Activated CD4-positive, CD25-positive, alpha-beta regulatory T cell treated with anti-CD3 and anti-CD28 coated beads, Interleukin-2, amount 50 U/mL, for 24 hours (primary cell): ENCODE data around the gene VIM.
"Not testable (repeated sequence)": the region's sequence is repeated elsewhere in the genome, so short reads cannot be mapped to it uniquely, and the experiment has no call there.

Source experiments
- ATAC-seq, 2 donors: fragments of 150-1000 bp; cut with Tn5 transposase; one replicate each; pipeline ENCODE4 v1.10.0; 2021; ENCODE audit warnings: mild to moderate bottlenecking in 1 of 2, moderate library complexity in 1 of 2

The VIM gene

DNA sequence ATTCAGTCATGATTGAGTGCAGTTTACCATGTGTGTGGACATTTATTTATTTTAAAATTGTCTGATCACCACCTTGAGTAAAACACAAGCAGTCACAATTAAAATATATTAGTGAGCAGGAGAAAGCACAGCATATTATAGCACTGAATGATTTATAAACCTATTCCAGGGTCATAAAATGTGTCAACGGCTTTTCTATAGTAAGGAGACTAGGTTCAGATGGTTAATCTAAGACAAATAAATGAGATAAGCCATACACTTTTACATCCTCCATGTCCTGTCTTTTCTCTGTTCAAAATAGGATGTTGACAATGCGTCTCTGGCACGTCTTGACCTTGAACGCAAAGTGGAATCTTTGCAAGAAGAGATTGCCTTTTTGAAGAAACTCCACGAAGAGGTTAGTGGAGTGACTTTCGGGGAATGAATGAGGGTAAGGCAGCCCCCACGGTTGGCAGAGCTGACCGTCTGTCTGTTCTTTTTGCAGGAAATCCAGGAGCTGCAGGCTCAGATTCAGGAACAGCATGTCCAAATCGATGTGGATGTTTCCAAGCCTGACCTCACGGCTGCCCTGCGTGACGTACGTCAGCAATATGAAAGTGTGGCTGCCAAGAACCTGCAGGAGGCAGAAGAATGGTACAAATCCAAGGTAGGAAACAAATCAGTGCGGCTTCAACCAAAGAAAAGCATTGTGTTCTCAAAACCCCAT is 5.4 kb downstream of the VIM start:
- ATAC-seq = no peak

DNA sequence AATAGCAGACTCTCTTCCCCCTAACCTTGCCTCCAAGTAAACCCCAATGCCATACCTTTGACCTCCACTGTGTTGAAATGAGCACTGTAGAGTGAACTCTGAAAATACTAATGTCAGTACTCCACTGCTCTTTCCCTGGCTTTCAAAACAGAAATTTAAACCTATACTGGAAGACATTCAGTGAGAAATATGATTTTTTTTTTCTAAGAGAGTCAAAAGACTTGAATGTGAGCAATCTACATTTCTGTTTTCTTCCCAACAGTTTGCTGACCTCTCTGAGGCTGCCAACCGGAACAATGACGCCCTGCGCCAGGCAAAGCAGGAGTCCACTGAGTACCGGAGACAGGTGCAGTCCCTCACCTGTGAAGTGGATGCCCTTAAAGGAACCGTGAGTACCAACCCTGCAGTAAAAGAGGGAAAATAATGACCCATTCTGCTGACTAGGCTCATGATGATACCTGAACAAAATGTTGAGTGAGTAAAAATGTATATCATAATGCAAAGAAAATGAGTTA is 6.4 kb downstream of the VIM start:
- ATAC-seq = no peak

DNA sequence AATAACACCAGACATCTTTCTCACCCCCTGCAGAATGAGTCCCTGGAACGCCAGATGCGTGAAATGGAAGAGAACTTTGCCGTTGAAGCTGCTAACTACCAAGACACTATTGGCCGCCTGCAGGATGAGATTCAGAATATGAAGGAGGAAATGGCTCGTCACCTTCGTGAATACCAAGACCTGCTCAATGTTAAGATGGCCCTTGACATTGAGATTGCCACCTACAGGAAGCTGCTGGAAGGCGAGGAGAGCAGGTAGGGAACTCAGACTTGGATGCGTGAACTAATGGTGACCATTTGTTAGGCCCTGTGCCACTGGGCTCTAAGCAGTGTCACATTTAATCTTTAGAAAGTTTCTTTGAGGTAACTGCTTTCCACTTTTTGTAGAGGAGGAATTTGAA is 7.1 kb downstream of the VIM start:
- no peak for ATAC-seq

DNA sequence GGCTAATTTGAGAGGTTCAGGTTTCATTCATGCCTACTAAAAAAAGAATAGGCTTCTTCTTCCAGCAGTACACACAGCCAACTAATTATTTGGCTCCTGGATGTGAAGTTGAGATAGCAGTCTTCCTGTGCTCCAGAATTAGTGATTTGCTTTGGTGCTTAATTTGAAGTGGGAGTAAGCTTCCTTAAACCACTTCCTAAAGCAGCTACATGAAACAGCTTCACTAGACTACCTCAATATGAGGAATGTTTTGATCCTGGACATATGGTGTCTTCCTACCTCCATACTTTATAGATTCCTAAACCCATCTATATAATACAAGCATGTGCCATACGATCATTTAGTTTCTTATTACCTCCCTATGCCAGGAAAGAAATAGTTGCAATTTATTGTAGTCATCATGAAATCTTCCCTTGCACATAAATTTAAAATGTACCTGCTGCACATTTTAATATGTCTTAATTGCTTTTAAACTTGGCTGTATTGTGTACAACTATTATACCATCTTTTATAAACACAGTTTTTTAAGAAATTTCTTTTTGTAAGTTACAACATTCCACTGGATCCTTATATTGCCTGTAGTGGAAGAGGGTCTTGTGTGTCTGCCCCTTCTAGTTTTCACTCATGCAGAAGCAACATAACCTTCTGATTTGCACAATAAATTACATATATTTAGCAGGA is 8.6 kb downstream of the VIM start:
- no peak for ATAC-seq

DNA sequence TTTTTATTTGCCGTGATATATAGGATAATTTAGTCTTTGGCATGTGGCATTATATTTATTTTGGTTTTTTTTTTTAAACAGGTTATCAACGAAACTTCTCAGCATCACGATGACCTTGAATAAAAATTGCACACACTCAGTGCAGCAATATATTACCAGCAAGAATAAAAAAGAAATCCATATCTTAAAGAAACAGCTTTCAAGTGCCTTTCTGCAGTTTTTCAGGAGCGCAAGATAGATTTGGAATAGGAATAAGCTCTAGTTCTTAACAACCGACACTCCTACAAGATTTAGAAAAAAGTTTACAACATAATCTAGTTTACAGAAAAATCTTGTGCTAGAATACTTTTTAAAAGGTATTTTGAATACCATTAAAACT is 9.1 kb downstream of the VIM start:
- no peak for ATAC-seq

DNA sequence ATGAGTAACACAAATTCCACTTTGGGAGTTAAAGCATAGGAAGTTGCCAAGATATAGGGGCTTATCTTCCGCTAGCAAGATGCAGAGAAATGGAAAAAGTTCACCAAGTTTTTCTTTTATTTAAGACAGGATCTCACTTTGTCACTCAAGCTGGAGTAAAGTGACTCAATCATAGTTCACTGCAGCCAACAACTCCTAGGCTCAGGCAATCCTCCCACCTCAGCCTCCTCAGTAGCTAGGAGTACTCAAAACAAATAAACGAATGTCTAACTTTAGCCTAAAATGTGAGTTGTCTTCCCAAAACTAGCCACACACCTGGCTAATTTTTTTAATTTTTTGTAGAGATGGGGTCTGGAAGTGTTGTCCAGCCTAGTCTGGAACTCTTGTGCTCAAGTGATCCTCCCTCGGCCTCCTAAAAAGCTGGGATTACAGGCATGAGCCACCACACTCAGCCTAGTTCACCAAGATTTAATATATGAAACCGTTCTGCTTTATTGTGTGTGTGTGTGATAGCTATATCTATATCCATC is 9.9 kb downstream of the VIM start:
- no peak for ATAC-seq

DNA sequence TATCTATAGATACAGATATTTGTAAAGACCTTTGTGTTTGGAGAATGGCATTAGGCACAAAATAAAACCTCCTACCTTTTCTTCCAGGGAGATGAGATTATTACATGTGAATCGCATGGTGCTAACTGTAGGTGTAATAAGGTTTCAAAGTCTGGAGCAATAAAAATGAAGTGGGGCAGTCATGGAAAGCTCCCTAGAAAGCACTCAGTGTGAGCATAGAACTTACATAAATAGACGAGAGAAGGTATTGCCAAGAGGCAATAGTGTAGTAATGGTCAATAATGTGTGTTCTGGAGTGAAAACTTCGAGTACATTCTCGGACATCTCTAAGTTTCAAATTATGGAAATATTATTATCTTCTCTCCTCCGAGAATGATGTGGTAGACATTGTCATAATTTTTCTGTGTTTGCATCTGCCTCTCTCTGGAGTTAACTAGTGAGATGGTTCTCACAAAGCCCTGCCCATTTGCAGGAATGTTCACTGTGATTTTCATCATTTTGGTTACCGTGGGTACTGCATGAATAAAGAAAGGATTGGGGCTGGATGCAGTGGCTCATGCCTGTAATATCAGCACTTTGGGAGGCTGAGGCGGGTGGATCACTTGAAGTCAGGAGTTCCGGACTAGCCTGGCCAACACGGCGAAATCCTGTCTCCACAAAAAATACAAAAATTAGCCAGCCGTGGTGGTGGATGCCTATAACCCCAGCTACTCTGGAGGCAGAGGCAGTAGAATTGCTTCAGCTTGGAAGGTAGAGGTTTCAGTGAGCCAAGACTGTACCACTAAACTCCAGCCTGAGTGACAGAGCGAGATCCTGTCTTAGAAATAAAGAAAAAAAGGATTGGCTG is 10.6 kb downstream of the VIM start:
- ATAC-seq = no peak

DNA sequence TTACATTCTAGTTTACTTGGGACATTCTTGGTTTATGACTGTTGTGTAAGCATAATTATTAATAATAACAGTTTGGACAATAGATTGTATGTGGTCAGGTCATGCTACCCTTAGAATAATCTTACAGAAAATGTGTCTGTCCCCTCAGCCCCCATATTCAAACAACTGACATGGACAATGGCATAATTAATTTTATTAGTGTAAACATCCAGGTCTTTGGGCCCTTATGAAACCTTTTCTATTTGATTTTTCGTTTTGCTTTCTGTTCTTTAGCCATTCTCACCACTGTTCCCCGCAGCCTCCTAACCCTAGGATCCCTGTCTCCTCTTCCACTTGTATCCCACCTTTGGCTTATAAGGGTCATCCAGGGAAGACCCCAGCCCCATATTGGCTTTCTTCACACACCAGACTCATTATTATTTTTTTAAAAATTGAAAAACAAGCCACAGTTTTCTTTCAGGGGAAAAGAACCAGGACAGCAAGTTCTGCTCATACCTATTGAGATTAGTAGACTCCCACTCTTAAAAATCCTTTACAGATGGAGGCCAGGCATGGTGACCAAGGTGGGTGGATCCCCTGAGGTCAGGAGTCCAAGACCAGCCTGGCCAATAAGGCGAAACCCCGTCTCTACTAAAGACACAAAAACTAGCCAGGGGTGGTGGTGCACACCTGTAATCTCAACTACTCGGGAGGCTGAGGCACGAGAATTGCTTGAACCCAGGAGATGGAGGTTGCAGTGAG is 11.5 kb downstream of the VIM start:
- no peak for ATAC-seq

DNA sequence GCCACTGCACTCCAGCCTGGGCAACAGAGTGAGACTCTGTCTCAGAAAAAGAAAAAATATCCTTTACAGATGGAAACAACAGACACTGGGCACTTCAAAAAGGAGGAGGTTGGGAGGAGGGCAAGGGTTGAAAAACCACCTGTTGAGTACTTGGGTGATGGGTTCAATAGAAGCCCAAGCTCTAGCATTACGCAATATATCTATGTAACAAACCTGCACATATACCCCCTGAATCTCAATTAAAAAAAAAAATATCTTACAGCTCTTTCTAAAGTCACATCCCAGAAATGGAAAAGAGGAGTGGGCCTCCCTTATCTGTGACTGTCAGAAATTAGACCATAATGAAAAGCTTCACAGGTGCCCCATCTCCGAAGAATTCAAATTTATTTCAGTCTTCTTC is 12.1 kb downstream of the VIM start:
- no peak for ATAC-seq

DNA sequence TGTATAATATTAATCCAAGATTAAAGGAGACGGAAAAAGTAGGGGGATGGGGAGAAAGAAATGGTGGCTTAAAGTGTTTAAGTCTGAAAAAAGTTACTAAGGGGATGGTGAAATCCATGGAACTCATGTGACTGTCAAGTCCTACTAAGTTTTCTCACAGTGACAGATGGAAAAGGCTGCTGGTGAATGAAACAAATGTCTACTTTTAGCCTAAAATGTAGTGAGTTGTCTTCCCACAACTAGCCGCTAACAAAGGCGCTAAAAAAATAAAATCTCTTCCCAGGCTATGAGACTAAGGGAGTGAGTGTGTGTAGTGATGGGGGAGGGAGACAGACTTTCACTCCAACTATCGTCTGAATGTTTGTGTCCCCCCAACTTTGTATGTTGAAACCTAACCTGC is 12.6 kb downstream of the VIM start:
- no peak for ATAC-seq

DNA sequence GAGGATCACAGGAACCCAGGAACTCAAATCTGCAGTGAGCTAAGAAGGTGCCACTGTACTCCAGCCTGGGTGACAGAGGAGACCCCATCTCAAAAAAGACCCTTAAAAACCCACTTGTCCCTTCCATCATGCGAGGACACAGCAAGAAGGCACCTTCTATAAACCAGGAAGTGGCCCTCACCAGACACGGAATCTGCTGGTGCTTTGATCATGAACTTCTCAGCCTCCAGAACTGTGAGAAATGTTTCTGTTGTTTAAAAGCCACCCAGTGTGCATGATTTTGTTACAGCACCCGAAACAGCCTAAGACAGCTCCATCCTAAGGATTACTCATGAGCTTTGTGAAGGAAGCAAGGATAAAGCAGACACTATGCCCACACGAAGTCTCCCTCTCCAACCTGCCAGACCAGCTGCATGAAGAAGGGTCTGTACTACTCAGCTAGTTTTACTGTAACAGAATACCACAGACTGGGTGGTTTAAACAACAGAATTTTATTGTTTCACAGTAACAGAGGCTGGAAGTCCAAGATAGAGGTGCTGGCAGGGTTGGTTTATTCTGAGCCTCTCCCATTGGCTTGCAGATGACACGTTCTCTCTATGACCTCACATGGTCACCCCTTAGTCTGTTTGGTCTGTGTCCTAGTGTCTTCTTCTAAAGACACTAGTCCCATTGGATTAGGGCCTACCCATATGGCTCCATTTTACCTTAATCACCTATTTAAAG is 13.7 kb downstream of the VIM start:
- ATAC-seq = no peak

DNA sequence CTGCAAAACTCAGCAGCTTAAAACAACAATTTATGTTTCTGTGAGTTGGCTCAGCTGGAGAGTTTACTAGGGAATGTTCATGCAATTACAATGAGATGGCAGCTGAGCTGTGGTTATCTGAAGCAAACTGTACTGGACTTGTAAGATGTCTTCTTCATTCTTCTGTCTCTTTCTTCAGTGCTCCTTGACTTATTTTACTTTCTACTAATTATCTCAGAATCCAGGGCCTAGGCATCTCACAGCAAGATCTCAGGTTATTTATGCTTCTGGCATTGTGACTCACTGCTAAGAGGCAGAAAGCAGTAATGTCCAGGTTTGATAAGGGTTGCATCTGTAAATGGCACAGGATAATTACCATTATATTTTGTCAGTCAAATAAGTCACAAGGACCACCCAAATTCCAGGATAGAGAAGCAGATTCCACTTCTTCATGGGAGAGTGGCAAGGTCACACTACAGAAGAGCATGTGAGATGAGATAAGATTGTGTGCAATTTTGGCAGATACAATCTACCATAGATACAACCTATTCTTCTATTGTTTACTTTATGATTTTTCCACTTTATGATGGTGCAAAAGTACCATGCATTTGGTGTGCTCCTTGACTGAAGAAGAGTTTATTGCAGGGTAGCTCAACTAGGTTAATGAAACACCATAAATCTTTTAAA is 16.8 kb downstream of the VIM start:
- no peak for ATAC-seq

DNA sequence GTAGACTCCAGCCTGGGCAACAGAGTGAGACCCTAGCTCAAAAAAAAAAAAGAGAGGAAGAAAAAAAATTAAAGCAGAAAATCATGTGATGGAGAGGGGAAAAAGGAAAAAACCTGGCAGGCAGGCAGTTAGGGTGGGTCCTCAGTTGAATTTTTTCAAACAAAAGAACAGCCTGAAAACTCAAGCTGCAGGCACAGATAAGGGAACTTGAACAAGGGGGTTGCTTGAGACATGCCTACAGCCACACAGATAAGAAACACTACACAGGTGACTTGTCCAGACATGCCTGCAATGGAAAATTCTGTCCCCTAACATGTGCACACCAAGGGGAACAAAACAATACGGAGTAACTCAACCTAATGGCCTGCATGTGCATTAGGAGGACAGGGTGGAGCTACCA is 19.2 kb downstream of the VIM start:
- no peak for ATAC-seq

DNA sequence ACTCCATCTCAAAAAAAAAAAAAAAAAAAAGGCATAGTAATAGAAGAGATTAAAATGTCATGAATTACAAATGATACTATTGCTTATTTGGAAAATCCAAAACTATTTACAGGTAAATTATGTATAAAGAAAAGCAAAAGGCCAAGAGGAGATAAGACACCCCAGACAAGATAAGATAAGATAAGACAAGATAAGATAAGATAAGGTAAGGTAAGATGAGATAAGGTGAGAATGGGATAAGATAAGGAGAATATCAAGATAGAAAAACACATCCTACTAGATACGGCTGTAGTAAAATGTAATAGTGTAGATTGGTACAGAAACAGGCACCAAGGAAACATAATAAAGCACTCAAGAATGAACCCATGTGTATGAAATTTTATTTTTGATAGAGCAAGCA is 20.9 kb downstream of the VIM start:
- ATAC-seq = no peak

DNA sequence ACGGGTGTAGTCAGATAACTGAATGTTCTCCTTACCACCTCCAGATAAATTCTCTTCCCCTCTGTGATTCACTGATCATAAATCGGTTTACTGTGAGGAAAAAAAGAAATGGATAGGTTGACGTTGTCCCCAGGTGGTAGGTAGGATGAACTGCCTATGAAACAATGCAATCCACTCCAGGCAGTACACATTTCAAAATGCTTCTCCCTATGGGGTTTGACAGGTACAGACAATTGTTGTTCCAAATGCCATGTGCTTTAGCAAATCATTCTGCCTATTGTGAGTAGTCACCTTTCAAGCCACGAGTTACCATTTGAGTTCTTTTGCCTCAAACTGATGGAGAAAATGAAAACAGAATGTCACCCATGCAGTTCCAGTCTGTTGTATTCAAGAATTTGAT is 21.8 kb downstream of the VIM start:
- ATAC-seq = peak in 1 of 2 donors; percentile 41

DNA sequence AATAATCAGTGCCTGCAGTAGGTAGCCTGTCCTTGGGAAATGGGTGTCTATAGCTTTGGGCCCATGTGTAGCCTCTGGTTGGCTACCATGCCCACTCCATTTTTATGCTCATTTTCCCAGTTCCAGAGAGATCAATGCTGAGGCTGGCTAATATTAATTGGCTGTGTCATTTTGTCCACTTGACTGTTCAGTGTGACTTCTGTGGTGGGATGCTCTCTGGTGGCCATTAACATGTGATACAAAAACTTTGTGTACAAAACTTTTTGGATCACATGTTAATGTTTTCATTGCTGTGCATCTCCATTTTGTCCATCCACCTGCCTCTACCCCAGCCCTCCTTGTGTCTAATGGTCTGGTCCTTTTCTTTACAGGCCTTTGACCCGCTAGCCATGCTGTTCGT is 22.7 kb downstream of the VIM start:
- ATAC-seq = no peak

DNA sequence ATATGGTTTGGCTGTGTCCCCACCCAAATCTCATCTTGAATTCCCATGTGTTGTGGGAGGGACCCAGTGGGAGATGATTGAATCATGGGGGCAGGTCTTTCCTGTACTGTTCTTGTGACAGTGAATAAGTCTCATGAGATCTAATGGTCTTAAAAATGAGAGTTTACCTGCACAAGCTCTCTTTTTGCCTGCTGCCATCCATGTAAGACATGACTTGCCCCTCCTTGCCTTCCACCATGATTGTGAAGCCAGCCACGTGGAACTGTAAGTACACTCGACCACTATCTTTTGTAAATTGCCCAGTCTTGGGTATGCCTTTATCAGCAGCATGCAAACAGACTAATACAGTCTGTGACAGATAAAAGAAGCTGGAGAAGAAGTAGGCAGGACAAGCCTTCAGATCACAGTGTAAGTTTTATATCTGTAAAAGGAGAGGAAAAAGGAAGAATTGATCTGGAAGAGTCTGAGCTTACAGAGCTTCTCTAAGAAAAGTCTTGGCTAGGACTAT is 26.6 kb downstream of the VIM start:
- not testable (repeated sequence) for ATAC-seq

DNA sequence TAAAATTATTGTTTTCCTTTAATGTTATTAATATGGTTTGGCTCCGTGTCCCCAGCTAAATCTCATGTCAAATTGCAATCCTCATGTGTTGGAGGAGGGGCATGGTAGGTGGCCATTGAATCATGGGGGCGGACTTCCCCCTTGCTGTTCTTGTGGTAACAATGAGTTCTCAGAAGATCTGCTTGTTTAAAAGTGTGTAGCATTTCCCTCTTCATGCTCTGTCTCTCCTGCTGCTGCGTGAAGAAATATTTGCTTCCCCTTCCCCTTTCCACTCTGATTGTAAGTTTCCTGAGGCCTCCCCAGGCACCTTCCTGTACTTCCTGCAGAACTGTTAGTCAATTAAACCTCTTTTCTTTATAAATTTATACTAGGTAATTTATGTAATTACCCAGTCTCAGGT is 27.5 kb downstream of the VIM start:
- ATAC-seq = no peak

DNA sequence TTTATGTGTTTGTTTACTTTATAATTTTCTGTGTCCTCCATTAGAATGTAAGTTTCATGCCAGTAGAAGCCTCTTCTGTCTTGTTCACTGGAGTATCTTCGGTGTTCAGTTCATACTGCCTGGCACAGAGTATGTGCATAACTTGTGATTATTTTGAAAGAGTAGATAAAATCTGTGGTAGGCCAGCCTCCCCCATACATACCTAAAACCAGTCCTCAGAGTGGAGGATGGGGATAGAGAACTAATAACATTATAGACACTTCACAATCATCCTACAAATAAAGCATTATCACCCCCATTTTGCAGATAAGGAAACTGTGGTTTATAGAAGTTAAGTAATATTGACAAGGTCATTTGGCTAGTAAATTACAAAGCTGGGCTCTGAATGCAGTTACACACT is 28.0 kb downstream of the VIM start:
- no peak for ATAC-seq

DNA sequence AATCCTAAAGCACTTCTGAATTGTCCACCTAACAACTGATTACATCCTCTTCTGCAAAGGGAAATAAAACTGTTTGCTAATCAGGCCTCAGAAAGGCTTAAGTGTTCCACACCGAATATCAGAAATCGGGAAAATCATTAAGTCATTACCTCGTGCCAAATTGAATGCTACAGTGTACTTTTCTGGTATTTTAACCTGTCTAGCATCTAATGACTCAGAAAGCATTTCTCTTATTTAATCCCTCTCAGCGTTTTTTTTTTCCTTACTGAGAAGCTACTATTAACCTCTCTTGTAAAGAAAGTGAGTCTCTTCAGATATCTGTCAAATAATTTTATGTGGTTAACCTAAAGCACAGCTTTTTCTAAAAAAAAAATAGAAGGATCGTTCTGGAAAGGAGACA is 28.6 kb downstream of the VIM start:
- no peak for ATAC-seq
